CD4-positive, CD25-positive, alpha-beta regulatory T cell (primary cell): ENCODE data around the gene TSPAN16. TPM values are rescaled to one million over a fixed set of nuclear protein-coding genes. Genes with fewer than 3 reads are reported as not detected.
A peak's percentile ranks its signal among the peaks of the same experiment; 100 is the strongest.

Experiments
- ATAC-seq, 2 donors: fragments of 150-1000 bp; cut with Tn5 transposase; one replicate each; pipeline ENCODE4 v1.10.0; 2021; ENCODE audit warnings: low read depth in 2 of 2, moderate number of reproducible peaks in 2 of 2, moderate library complexity in 1 of 2
- DNase-seq, 3 donors: peaks; one replicate each; pipeline versions ENCODE4 v3.0.0 to v3.0.0-alpha.2; 2012 to 2022; ENCODE audit warnings: mixed read lengths in 1 of 3
- H3K27ac ChIP-seq: one replicate; pipeline ENCODE4 v1.7.0; 2013; ENCODE audit warnings: mild to moderate bottlenecking, low read length; ENCODE audit not compliant: insufficient read depth, poor library complexity, severe bottlenecking
- H3K27me3 ChIP-seq: one replicate; pipeline ENCODE4 v1.7.0; 2013; ENCODE audit warnings: low read length; ENCODE audit not compliant: control insufficient read depth, insufficient read depth
- H3K36me3 ChIP-seq: one replicate; pipeline ENCODE4 v1.7.0; 2013; ENCODE audit warnings: mild to moderate bottlenecking, low read length, moderate library complexity; ENCODE audit not compliant: control insufficient read depth, insufficient read depth
- H3K4me1 ChIP-seq: 2 replicates; pipeline ENCODE4 v1.7.0; 2013; ENCODE audit warnings: mild to moderate bottlenecking, low read length; ENCODE audit not compliant: insufficient read depth, control insufficient read depth, poor library complexity, severe bottlenecking
- H3K4me3 ChIP-seq: one replicate; pipeline ENCODE4 v1.7.0; 2013; ENCODE audit warnings: low read depth, mild to moderate bottlenecking, low read length, moderate library complexity
- H3K9me3 ChIP-seq, 2 experiments: 1 replicate in 1 of 2; 2 replicates in 1 of 2; pipeline ENCODE4 v1.7.0; 2013; ENCODE audit warnings: low read length in 2 of 2, mild to moderate bottlenecking in 1 of 2, moderate library complexity in 1 of 2; ENCODE audit not compliant: control insufficient read depth in 2 of 2
- H3K27ac Mint-ChIP-seq, 3 donors: one replicate each; pipeline ENCODE4 v1.8.0; 2020 to 2022; ENCODE audit warnings: mild to moderate bottlenecking in 3 of 3, mixed read lengths in 3 of 3, moderate library complexity in 2 of 3
- H3K27me3 Mint-ChIP-seq: one replicate; pipeline ENCODE4 v1.8.0; 2022; ENCODE audit warnings: mild to moderate bottlenecking, mixed read lengths
- H3K36me3 Mint-ChIP-seq: one replicate; pipeline ENCODE4 v1.8.0; 2020; ENCODE audit warnings: mixed read lengths
- H3K4me1 Mint-ChIP-seq, 4 donors: one replicate each; pipeline ENCODE4 v1.8.0; 2020 to 2022; ENCODE audit warnings: mixed read lengths in 4 of 4, mild to moderate bottlenecking in 1 of 4
- H3K4me3 Mint-ChIP-seq, 4 donors: one replicate each; pipeline ENCODE4 v1.8.0; 2020 to 2022; ENCODE audit warnings: mild to moderate bottlenecking in 4 of 4, mixed read lengths in 4 of 4, moderate library complexity in 3 of 4
- H3K9me3 Mint-ChIP-seq, 7 donors: one replicate each; pipeline ENCODE4 v1.8.0; 2020 to 2022; ENCODE audit warnings: mixed read lengths in 7 of 7, mild to moderate bottlenecking in 3 of 7, moderate library complexity in 2 of 7
- polyA plus RNA-seq, 4 donors: library from polyadenylated mRNA; unstranded; fragments of 300-500 nt; fragmentation: Illumina TruSeq; gene quantifications; one replicate each; pipeline ENCODE4 v1.2.3, GENCODE V29; 2021
- total RNA-seq: library from RNA; stranded (reverse); gene quantifications from one replicate; pipeline ENCODE4 v1.2.3, GENCODE V29; 2022

Gene TSPAN16
- total and polyA plus RNA-seq, 5 donors from 2014 or later = not detected

- H3K9me3 Mint-ChIP-seq = no peaks in the 10 kb centered on the region
- H3K36me3 Mint-ChIP-seq = peaks cover 11% of the 10 kb centered on the region
- peaks cover 4% of the 10 kb centered on the region for H3K27me3 Mint-ChIP-seq
- Histone ChIP-seq H3K27me3 (no peaks in the 10 kb centered on the region), H3K9me3 (no peaks in the 10 kb centered on the region), H3K4me1 (peaks cover 11% of the 10 kb centered on the region), H3K4me3 (no peak overlapping the region), H3K36me3 (peaks cover 8% of the 10 kb centered on the region), H3K27ac (no peak overlapping the region)
- no peak overlapping the region for H3K4me3 Mint-ChIP-seq
- ATAC-seq = no peak
- H3K4me1 Mint-ChIP-seq = peaks cover 0 to 25% (median 15%) of the 10 kb centered on the region in 4 donors
- no peak for DNase-seq
- H3K27ac Mint-ChIP-seq = peak overlapping the region in 1 of 3 donors; percentile 63
Observed at GRCh38 chr19:11322269-11323024, 26.5 kb downstream of the TSPAN16 start.

GRCh38 chr19:11323601-11324078, 27.7 kb downstream of the TSPAN16 start:
- peak overlapping the region in 2 of 3 donors; percentile 88 to 90 for H3K27ac Mint-ChIP-seq
- ATAC-seq = no peak
- peak overlapping the region in 1 of 4 donors; percentile 53 for H3K4me3 Mint-ChIP-seq
- no peaks in the 10 kb centered on the region for H3K27me3 Mint-ChIP-seq
- no peaks in the 10 kb centered on the region for H3K9me3 Mint-ChIP-seq
- Histone ChIP-seq H3K27me3 (no peaks in the 10 kb centered on the region), H3K4me3 (no peak overlapping the region), H3K4me1 (peaks cover 11% of the 10 kb centered on the region), H3K9me3 (no peaks in the 10 kb centered on the region), H3K27ac (no peak overlapping the region), H3K36me3 (peaks cover 8% of the 10 kb centered on the region)
- no peak for DNase-seq
- peaks cover 11% of the 10 kb centered on the region for H3K36me3 Mint-ChIP-seq
- H3K4me1 Mint-ChIP-seq = peaks cover 0 to 25% (median 15%) of the 10 kb centered on the region in 4 donors

- Histone ChIP-seq H3K4me3 (no peak overlapping the region), H3K4me1 (peaks cover 11% of the 10 kb centered on the region), H3K9me3 (no peaks in the 10 kb centered on the region), H3K27me3 (no peaks in the 10 kb centered on the region), H3K36me3 (peaks cover 12% of the 10 kb centered on the region), H3K27ac (no peak overlapping the region)
- ATAC-seq = peak; percentile 47 to 62
- Mint-ChIP-seq H3K27ac (peak overlapping the region; percentile 82 to 90 (median 88)), H3K4me3 (peak overlapping the region in 2 of 4 donors; percentile 41 to 53), H3K27me3 (no peaks in the 10 kb centered on the region), H3K4me1 (peaks cover 0 to 25% (median 15%) of the 10 kb centered on the region in 4 donors), H3K36me3 (peaks cover 11% of the 10 kb centered on the region), H3K9me3 (no peaks in the 10 kb centered on the region)
- peak in 2 of 3 donors; percentile 24 to 76 for DNase-seq
Observed at GRCh38 chr19:11324079-11324661, 28.2 kb downstream of the TSPAN16 start.

GRCh38 chr19:11324748-11325389, 28.9 kb downstream of the TSPAN16 start:
- H3K4me1 Mint-ChIP-seq = peaks cover 0 to 25% (median 15%) of the 10 kb centered on the region in 4 donors
- H3K4me3 ChIP-seq = no peak overlapping the region
- H3K9me3 ChIP-seq = no peaks in the 10 kb centered on the region
- H3K27ac Mint-ChIP-seq = peak overlapping the region; percentile 82 to 90 (median 88)
- no peaks in the 10 kb centered on the region for H3K27me3 ChIP-seq
- H3K27me3 Mint-ChIP-seq = no peaks in the 10 kb centered on the region
- H3K4me3 Mint-ChIP-seq = peak overlapping the region in 1 of 4 donors; percentile 9
- peaks cover 12% of the 10 kb centered on the region for H3K36me3 Mint-ChIP-seq
- H3K27ac ChIP-seq = no peak overlapping the region
- ATAC-seq (no peak), DNase-seq (no peak)
- no peaks in the 10 kb centered on the region for H3K9me3 Mint-ChIP-seq
- H3K36me3 ChIP-seq = peaks cover 13% of the 10 kb centered on the region
- peaks cover 11% of the 10 kb centered on the region for H3K4me1 ChIP-seq

- no peak overlapping the region for H3K4me3 ChIP-seq
- Mint-ChIP-seq H3K27me3 (no peaks in the 10 kb centered on the region), H3K36me3 (peaks cover 16% of the 10 kb centered on the region), H3K27ac (no peak overlapping the region), H3K9me3 (no peaks in the 10 kb centered on the region), H3K4me3 (no peak overlapping the region), H3K4me1 (peaks cover 0 to 25% (median 15%) of the 10 kb centered on the region in 4 donors)
- ATAC-seq (no peak), DNase-seq (no peak)
- H3K36me3 ChIP-seq = peaks cover 17% of the 10 kb centered on the region
- peaks cover 11% of the 10 kb centered on the region for H3K4me1 ChIP-seq
- no peaks in the 10 kb centered on the region for H3K27me3 ChIP-seq
- no peak overlapping the region for H3K27ac ChIP-seq
- no peaks in the 10 kb centered on the region for H3K9me3 ChIP-seq
Observed at GRCh38 chr19:11325544-11325943, 29.6 kb downstream of the TSPAN16 start.

GRCh38 chr19:11330127-11330526, 34.2 kb downstream of the TSPAN16 start:
- no peak overlapping the region for H3K27ac ChIP-seq
- H3K9me3 ChIP-seq = no peaks in the 10 kb centered on the region

GRCh38 chr19:11331502-11331901, 35.5 kb downstream of the TSPAN16 start:
- Histone ChIP-seq H3K4me1 (no peaks in the 10 kb centered on the region), H3K27ac (no peak overlapping the region), H3K36me3 (peaks cover 46% of the 10 kb centered on the region), H3K27me3 (no peaks in the 10 kb centered on the region), H3K4me3 (no peak overlapping the region), H3K9me3 (no peaks in the 10 kb centered on the region)
- H3K27me3 Mint-ChIP-seq = no peaks in the 10 kb centered on the region
- no peaks in the 10 kb centered on the region for H3K9me3 Mint-ChIP-seq
- H3K36me3 Mint-ChIP-seq = peaks cover 36% of the 10 kb centered on the region
- no peak overlapping the region for H3K27ac Mint-ChIP-seq
- H3K4me1 Mint-ChIP-seq = peaks cover 0 to 2% (median 0%) of the 10 kb centered on the region in 4 donors
- DNase-seq (no peak), ATAC-seq (no peak)
- H3K4me3 Mint-ChIP-seq = no peak overlapping the region

More at GRCh38 chr19:11330127-11330526, 34.2 kb downstream of the TSPAN16 start:
- Mint-ChIP-seq H3K27ac (no peak overlapping the region), H3K4me1 (no peaks in the 10 kb centered on the region), H3K4me3 (no peak overlapping the region), H3K27me3 (no peaks in the 10 kb centered on the region), H3K36me3 (peaks cover 24% of the 10 kb centered on the region), H3K9me3 (no peaks in the 10 kb centered on the region)
- Histone ChIP-seq H3K4me3 (no peak overlapping the region), H3K4me1 (no peaks in the 10 kb centered on the region), H3K36me3 (peaks cover 33% of the 10 kb centered on the region), H3K27me3 (no peaks in the 10 kb centered on the region)
- no peak for ATAC-seq
- no peak for DNase-seq
